ENCODE results near the gene CREB5. TPM values are rescaled to one million over a fixed set of nuclear protein-coding genes. Genes with fewer than 3 reads are reported as not detected.

Gene CREB5
- total RNA-seq, 6 donors from 2014 or later, result 8.3 to 34.6 (median 15.3) TPM

GRCh38 chr7:28440055-28440601 is 27.8 kb downstream of the CREB5 start:
- H3K4me3 ChIP-seq, result no peak overlapping the region
- ATAC-seq (ENCODE audit: low FRiP score in 2 of 2) (no peak), DNase-seq (no peak)
- no peaks in the 10 kb centered on the region for H3K9me3 ChIP-seq
- H3K36me3 ChIP-seq, result no peaks in the 10 kb centered on the region
- WGBS, 2 donors, result 82 to 84% methylated on average over 8 of the region's 8 CpGs
- H3K4me1 ChIP-seq, result no peaks in the 10 kb centered on the region
- H3K27me3 ChIP-seq, result no peaks in the 10 kb centered on the region
- TF ChIP-seq, protein P1, sequence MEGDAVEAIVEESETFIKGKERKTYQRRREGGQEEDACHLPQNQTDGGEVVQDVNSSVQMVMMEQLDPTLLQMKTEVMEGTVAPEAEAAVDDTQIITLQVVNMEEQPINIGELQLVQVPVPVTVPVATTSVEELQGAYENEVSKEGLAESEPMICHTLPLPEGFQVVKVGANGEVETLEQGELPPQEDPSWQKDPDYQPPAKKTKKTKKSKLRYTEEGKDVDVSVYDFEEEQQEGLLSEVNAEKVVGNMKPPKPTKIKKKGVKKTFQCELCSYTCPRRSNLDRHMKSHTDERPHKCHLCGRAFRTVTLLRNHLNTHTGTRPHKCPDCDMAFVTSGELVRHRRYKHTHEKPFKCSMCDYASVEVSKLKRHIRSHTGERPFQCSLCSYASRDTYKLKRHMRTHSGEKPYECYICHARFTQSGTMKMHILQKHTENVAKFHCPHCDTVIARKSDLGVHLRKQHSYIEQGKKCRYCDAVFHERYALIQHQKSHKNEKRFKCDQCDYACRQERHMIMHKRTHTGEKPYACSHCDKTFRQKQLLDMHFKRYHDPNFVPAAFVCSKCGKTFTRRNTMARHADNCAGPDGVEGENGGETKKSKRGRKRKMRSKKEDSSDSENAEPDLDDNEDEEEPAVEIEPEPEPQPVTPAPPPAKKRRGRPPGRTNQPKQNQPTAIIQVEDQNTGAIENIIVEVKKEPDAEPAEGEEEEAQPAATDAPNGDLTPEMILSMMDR (IDR thresholded peaks at IDR 0.05), result no peak
- no peak for TF ChIP-seq EP300 (IDR thresholded peaks at IDR 0.05)
- TF ChIP-seq POLR2AphosphoS5 (IDR thresholded peaks at IDR 0.05), result no peak
- no peak for TF ChIP-seq POLR2A (IDR thresholded peaks at IDR 0.05)
- no peak overlapping the region for H3K27ac ChIP-seq

GRCh38 chr7:28442540-28443420 is 30.5 kb downstream of the CREB5 start:
- no peaks in the 10 kb centered on the region for H3K4me1 ChIP-seq
- WGBS, 2 donors, result 85 to 89% methylated on average over 5 of the region's 5 CpGs
- DNase-seq (no peak), ATAC-seq (ENCODE audit: low FRiP score in 2 of 2) (no peak)
- H3K27ac ChIP-seq, result no peak overlapping the region
- TF ChIP-seq, protein P1 (IDR thresholded peaks at IDR 0.05), result no peak
- no peak for TF ChIP-seq POLR2AphosphoS5 (IDR thresholded peaks at IDR 0.05)
- no peak for TF ChIP-seq EP300 (IDR thresholded peaks at IDR 0.05)
- TF ChIP-seq POLR2A (IDR thresholded peaks at IDR 0.05), result no peak
- no peak overlapping the region for H3K4me3 ChIP-seq
- H3K36me3 ChIP-seq, result no peaks in the 10 kb centered on the region
- H3K27me3 ChIP-seq, result no peaks in the 10 kb centered on the region
- H3K9me3 ChIP-seq, result no peaks in the 10 kb centered on the region

GRCh38 chr7:28446131-28446530 is 33.8 kb downstream of the CREB5 start:
- WGBS, 2 donors, result 85 to 95% methylated on average over 5 of the region's 5 CpGs
- H3K36me3 ChIP-seq, result no peaks in the 10 kb centered on the region
- H3K9me3 ChIP-seq, result no peaks in the 10 kb centered on the region
- TF ChIP-seq POLR2AphosphoS5 (IDR thresholded peaks at IDR 0.05) (no peak), EP300 (IDR thresholded peaks at IDR 0.05) (no peak), POLR2A (IDR thresholded peaks at IDR 0.05) (no peak)
- TF ChIP-seq, protein P1 (IDR thresholded peaks at IDR 0.05), result no peak
- no peaks in the 10 kb centered on the region for H3K27me3 ChIP-seq
- no peak overlapping the region for H3K4me3 ChIP-seq
- H3K27ac ChIP-seq, result no peak overlapping the region
- ATAC-seq (ENCODE audit: low FRiP score in 2 of 2) (no peak), DNase-seq (no peak)
- H3K4me1 ChIP-seq, result no peaks in the 10 kb centered on the region

DNA sequence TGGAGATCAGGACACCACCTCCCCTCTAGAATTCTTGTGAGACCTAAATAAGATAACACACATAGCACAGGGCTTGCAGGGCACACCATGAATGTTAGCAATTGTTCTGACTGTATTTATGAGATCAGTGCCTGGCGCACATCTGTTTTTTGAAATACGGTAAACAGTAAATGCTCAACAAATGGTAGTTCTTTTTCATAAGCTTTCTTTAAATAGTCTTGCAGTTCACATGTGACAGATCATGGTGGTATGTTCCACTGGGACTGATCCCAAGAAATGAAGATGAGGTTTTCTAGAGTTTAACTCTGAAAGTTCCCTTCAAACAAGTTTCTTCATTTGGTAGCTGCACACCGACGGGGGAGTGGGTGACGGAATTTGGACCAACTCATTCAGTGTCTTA is 34.8 kb downstream of the CREB5 start:
- 96 to 97% methylated on average over 5 of the region's 5 CpGs for WGBS, 2 donors
- Histone ChIP-seq H3K9me3 (no peaks in the 10 kb centered on the region), H3K4me3 (no peak overlapping the region), H3K27ac (no peak overlapping the region), H3K36me3 (no peaks in the 10 kb centered on the region), H3K27me3 (no peaks in the 10 kb centered on the region), H3K4me1 (no peaks in the 10 kb centered on the region)
- ATAC-seq (ENCODE audit: low FRiP score in 2 of 2) (no peak), DNase-seq (no peak)
- TF ChIP-seq POLR2A (IDR thresholded peaks at IDR 0.05), result no peak
- TF ChIP-seq EP300 (IDR thresholded peaks at IDR 0.05), result no peak
- TF ChIP-seq POLR2AphosphoS5 (IDR thresholded peaks at IDR 0.05), result no peak

DNA sequence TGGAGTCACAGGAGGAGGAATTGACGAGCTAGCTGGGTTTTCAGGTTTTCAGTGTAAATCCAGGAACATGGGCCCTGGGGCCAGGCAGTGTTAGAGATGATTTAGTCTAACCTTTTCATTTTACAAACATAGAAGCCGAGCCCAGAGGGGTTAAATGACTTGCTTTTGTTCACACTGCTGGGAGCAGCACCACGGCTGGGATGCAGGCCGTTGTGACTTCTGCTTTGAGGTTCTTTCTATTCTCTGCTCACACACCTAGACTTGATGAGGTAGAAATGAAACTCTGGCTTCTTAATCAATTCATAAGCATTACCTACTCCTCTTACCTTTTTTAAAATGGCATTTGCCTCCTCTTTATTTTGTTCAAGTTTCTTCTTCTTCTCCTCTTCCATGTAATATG is 36.4 kb downstream of the CREB5 start:
- WGBS, 2 donors, result 80 to 90% methylated on average over 4 of the region's 4 CpGs
- no peak for TF ChIP-seq EP300 (IDR thresholded peaks at IDR 0.05)
- TF ChIP-seq POLR2A (IDR thresholded peaks at IDR 0.05), result no peak
- TF ChIP-seq, protein P1 (IDR thresholded peaks at IDR 0.05), result no peak
- TF ChIP-seq POLR2AphosphoS5 (IDR thresholded peaks at IDR 0.05), result no peak

More for the DNA sequence above, 36.4 kb downstream of the CREB5 start:
- H3K4me3 ChIP-seq, result no peak overlapping the region
- H3K27ac ChIP-seq, result no peak overlapping the region
- H3K27me3 ChIP-seq, result no peaks in the 10 kb centered on the region
- no peak for DNase-seq
- no peaks in the 10 kb centered on the region for H3K4me1 ChIP-seq
- ATAC-seq (ENCODE audit: low FRiP score in 2 of 2), result no peak
- H3K36me3 ChIP-seq, result no peaks in the 10 kb centered on the region
- H3K9me3 ChIP-seq, result no peaks in the 10 kb centered on the region
